ENCODE data around the gene MAB21L1.

Gene MAB21L1

DNA sequence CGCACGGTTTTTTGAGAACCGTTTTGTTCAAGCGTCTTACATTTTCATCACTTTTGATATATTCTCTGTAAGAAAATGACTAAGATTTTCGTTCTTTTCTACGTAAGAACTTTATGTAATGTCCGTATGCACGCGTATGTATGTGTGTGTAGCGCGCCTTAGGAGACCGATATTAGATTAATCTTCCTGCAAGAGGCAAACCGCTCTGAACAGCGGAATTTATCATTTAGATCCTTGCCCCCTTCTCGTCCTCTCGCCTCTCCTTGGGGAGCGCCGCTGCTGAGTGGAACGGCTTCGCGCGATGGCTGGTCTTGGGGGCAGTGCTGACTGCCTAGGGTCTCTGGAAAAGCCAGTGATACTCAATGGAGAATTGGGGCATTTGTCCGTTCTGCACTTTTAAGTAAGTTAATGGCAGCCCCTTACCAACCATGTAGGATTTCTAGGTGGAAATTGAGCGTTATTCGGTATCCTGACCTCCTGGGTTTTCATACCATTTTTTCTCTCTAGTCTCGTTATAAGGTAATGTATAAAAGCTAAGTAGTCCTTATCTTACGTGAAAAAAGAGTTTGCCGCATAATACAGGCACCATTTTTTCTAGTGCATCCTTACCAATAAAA is 4.7 kb downstream of the MAB21L1 start:
- TF ChIP-seq, protein P1, sequence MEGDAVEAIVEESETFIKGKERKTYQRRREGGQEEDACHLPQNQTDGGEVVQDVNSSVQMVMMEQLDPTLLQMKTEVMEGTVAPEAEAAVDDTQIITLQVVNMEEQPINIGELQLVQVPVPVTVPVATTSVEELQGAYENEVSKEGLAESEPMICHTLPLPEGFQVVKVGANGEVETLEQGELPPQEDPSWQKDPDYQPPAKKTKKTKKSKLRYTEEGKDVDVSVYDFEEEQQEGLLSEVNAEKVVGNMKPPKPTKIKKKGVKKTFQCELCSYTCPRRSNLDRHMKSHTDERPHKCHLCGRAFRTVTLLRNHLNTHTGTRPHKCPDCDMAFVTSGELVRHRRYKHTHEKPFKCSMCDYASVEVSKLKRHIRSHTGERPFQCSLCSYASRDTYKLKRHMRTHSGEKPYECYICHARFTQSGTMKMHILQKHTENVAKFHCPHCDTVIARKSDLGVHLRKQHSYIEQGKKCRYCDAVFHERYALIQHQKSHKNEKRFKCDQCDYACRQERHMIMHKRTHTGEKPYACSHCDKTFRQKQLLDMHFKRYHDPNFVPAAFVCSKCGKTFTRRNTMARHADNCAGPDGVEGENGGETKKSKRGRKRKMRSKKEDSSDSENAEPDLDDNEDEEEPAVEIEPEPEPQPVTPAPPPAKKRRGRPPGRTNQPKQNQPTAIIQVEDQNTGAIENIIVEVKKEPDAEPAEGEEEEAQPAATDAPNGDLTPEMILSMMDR (IDR thresholded peaks at IDR 0.05; ENCODE audit: borderline replicate concordance, control extremely low read depth, extremely low read depth, insufficient read depth, missing control alignments) = no peak
- in situ Hi-C loops (cut with MboI; ENCODE audit: low sequenced_read_pairs, unreplicated experiment) = no loop called here
- no peak for DNase-seq (ENCODE audit: low spot score)

- DNase-seq (ENCODE audit: low spot score) = no peak
- in situ Hi-C loops (cut with MboI; ENCODE audit: low sequenced_read_pairs, unreplicated experiment) = no loop called here
- TF ChIP-seq, protein P1 (IDR thresholded peaks at IDR 0.05; ENCODE audit: borderline replicate concordance, control extremely low read depth, extremely low read depth, insufficient read depth, missing control alignments) = no peak
Measured at GRCh38 chr13:35470671-35471661, 5.5 kb downstream of the MAB21L1 start.

DNA sequence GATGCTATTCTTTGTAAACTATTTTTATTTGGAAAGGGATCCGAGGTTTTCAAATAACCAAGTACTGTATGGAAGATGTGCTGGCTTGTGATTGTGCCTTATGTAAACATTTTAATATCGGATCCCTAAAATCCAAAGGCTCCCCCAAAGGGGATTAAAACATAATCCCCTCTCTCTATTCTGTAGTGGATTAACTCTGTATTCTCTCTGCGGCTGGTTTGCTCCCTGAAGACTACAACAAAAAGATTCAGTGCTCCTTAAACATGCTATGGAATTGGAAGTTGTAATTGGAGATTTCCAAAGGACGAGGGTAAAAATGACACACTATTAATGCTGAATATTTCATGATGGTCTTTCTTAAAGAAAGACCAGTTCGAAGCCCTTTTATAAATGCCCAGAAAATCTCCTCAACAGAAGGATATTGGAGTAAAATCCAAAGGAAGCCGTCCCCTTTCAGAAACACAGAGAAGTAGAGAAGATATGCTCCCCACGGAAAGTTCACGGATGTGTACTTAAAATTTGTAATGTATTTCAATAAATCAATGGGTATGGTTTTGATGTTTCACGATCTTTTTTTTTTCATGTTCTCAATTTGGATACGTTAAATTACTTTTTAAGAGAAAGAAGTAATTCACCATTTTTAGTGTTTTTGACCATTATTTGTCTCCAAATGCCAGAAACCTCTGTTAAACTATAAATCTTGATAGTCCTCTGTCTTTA is 6.5 kb downstream of the MAB21L1 start:
- no peak for DNase-seq (ENCODE audit: low spot score)
- in situ Hi-C loops (cut with MboI; ENCODE audit: low sequenced_read_pairs, unreplicated experiment) = no loop called here
- TF ChIP-seq, protein P1 (IDR thresholded peaks at IDR 0.05; ENCODE audit: borderline replicate concordance, control extremely low read depth, extremely low read depth, insufficient read depth, missing control alignments) = no peak

- DNase-seq (ENCODE audit: low spot score) = no peak
Measured at GRCh38 chr13:35468195-35468594, 8.3 kb downstream of the MAB21L1 start.

DNA sequence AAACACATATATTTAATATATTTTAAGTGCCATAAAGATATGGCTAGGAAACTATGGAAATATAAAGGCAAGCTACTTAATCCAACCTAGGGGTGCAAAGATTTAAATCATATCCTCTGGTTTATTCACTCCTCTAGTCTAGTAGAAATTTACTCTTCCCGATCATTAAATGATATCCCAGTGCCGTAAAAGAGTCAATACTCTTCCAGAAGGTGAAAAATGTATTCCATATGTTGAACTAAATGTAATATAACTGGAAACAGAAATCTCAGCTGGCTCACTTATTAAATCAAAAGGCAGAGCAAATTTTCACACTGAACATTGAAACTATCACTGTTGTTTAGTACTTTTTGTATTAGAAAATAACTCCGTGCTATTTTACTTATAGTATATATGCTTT is 11.1 kb downstream of the MAB21L1 start:
- TF ChIP-seq, protein P1 (IDR thresholded peaks at IDR 0.05; ENCODE audit: borderline replicate concordance, control extremely low read depth, extremely low read depth, insufficient read depth, missing control alignments) = no peak
- DNase-seq (ENCODE audit: low spot score) = no peak
- in situ Hi-C loops (cut with MboI; ENCODE audit: low sequenced_read_pairs, unreplicated experiment) = no loop called here

More at GRCh38 chr13:35468195-35468594, 8.3 kb downstream of the MAB21L1 start:
- in situ Hi-C loops (cut with MboI; ENCODE audit: low sequenced_read_pairs, unreplicated experiment) = no loop called here
- TF ChIP-seq, protein P1 (IDR thresholded peaks at IDR 0.05; ENCODE audit: borderline replicate concordance, control extremely low read depth, extremely low read depth, insufficient read depth, missing control alignments) = no peak

DNA sequence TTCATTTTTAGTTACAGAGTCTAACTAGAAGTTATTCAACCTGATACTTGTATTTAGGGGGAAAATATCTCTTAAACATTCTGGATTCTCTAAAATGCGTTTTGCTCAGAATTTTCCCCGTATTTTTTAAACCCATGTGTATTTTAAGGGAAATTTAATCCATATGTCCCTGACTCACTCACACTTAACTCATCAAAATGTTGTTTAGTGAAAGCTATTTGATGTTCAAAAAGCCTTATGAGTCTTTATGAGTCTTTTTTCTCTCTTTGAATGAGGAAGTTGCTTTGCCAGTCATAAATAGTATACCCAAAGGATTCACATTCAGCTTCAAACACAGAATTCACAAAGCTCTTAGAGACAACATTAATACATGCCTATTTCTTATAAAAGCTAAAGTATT is 16.4 kb downstream of the MAB21L1 start:
- TF ChIP-seq, protein P1 (IDR thresholded peaks at IDR 0.05; ENCODE audit: borderline replicate concordance, control extremely low read depth, extremely low read depth, insufficient read depth, missing control alignments) = no peak
- in situ Hi-C loops (cut with MboI; ENCODE audit: low sequenced_read_pairs, unreplicated experiment) = no loop called here
- DNase-seq (ENCODE audit: low spot score) = no peak

Data from GM13976 (cell line).